Neuron (in vitro differentiated cells): ENCODE data around the gene IGSF22.

ENCODE experiments used
- H2AFZ ChIP-seq: one replicate; pipeline ENCODE4 v1.6.1; 2013; ENCODE audit warnings: low read depth, mild to moderate bottlenecking, inconsistent platforms, low read length, moderate library complexity
- H3K27me3 ChIP-seq: one replicate; pipeline ENCODE4 v1.6.1; 2013; ENCODE audit warnings: low read length; ENCODE audit not compliant: insufficient read depth
- H3K36me3 ChIP-seq: one replicate; pipeline ENCODE4 v1.6.1; 2013; ENCODE audit warnings: low read length; ENCODE audit not compliant: insufficient read depth
- H3K4me1 ChIP-seq: one replicate; pipeline ENCODE4 v1.6.1; 2013; ENCODE audit warnings: low read length; ENCODE audit not compliant: insufficient read depth
- H3K4me3 ChIP-seq: 2 replicates; pipeline ENCODE4 v1.5.1; 2013; ENCODE audit warnings: mild to moderate bottlenecking, low read length, moderate library complexity
- H3K9me3 ChIP-seq: one replicate; pipeline ENCODE4 v1.6.1; 2013; ENCODE audit warnings: low read length

Gene IGSF22

GRCh38 chr11:18726040-18726439 is at the start of gene IGSF22:
IGSF22 (minus strand) TSS chr11:18726188; CDS start chr11:18724236, 1,952 bp downstream.
- Histone ChIP-seq H3K4me1 (peaks cover 8% of the 10 kb centered on the region), H3K36me3 (no peaks in the 10 kb centered on the region), H3K9me3 (no peaks in the 10 kb centered on the region), H2AFZ (no peak within 1 kb of the TSS), H3K4me3 (no peak within 1 kb of the TSS), H3K27me3 (peaks cover 7% of the 10 kb centered on the region)

GRCh38 chr11:18774801-18775200 is 48.8 kb upstream of the IGSF22 start:
- Histone ChIP-seq H3K9me3 (no peaks in the 10 kb centered on the region), H3K36me3 (no peaks in the 10 kb centered on the region), H3K4me1 (no peaks in the 10 kb centered on the region), H3K4me3 (no peak overlapping the region), H3K27me3 (peaks cover 9% of the 10 kb centered on the region), H2AFZ (no peak overlapping the region)

- Histone ChIP-seq H2AFZ (no peak overlapping the region), H3K9me3 (no peaks in the 10 kb centered on the region), H3K4me3 (no peak overlapping the region), H3K4me1 (no peaks in the 10 kb centered on the region), H3K27me3 (peaks cover 9% of the 10 kb centered on the region), H3K36me3 (no peaks in the 10 kb centered on the region)
Measured at GRCh38 chr11:18773681-18774080, 47.7 kb upstream of the IGSF22 start.

- no peaks in the 10 kb centered on the region for H3K4me1 ChIP-seq
- no peak overlapping the region for H3K4me3 ChIP-seq
- H3K27me3 ChIP-seq, result peaks cover 9% of the 10 kb centered on the region
Measured at GRCh38 chr11:18773104-18773503, 47.1 kb upstream of the IGSF22 start.

GRCh38 chr11:18772211-18772610 is 46.2 kb upstream of the IGSF22 start:
- H3K9me3 ChIP-seq, result no peaks in the 10 kb centered on the region
- H2AFZ ChIP-seq, result no peak overlapping the region
- no peaks in the 10 kb centered on the region for H3K4me1 ChIP-seq
- H3K4me3 ChIP-seq, result no peak overlapping the region
- no peaks in the 10 kb centered on the region for H3K36me3 ChIP-seq
- peaks cover 9% of the 10 kb centered on the region for H3K27me3 ChIP-seq

More at GRCh38 chr11:18773104-18773503, 47.1 kb upstream of the IGSF22 start:
- no peaks in the 10 kb centered on the region for H3K36me3 ChIP-seq
- H3K9me3 ChIP-seq, result no peaks in the 10 kb centered on the region
- H2AFZ ChIP-seq, result no peak overlapping the region

- peaks cover 9% of the 10 kb centered on the region for H3K27me3 ChIP-seq
- no peak overlapping the region for H3K4me3 ChIP-seq
- H2AFZ ChIP-seq, result no peak overlapping the region
- H3K9me3 ChIP-seq, result no peaks in the 10 kb centered on the region
- no peaks in the 10 kb centered on the region for H3K36me3 ChIP-seq
- no peaks in the 10 kb centered on the region for H3K4me1 ChIP-seq
Measured at GRCh38 chr11:18771266-18772035, 45.5 kb upstream of the IGSF22 start.

- H3K4me3 ChIP-seq, result no peak overlapping the region
- H3K4me1 ChIP-seq, result no peaks in the 10 kb centered on the region
- H2AFZ ChIP-seq, result no peak overlapping the region
- peaks cover 9% of the 10 kb centered on the region for H3K27me3 ChIP-seq
- H3K9me3 ChIP-seq, result no peaks in the 10 kb centered on the region
- no peaks in the 10 kb centered on the region for H3K36me3 ChIP-seq
Measured at GRCh38 chr11:18770479-18771125, 44.6 kb upstream of the IGSF22 start.

- Histone ChIP-seq H3K9me3 (no peaks in the 10 kb centered on the region), H3K4me3 (no peak overlapping the region), H2AFZ (no peak overlapping the region), H3K27me3 (peaks cover 9% of the 10 kb centered on the region), H3K4me1 (no peaks in the 10 kb centered on the region), H3K36me3 (no peaks in the 10 kb centered on the region)
Measured at GRCh38 chr11:18769802-18770456, 43.9 kb upstream of the IGSF22 start.

- Histone ChIP-seq H3K4me3 (no peak overlapping the region), H2AFZ (no peak overlapping the region), H3K4me1 (no peaks in the 10 kb centered on the region), H3K27me3 (peaks cover 9% of the 10 kb centered on the region), H3K36me3 (no peaks in the 10 kb centered on the region), H3K9me3 (no peaks in the 10 kb centered on the region)
Measured at GRCh38 chr11:18768978-18769377, 43.0 kb upstream of the IGSF22 start.

GRCh38 chr11:18768472-18768901 is 42.5 kb upstream of the IGSF22 start:
- Histone ChIP-seq H3K4me3 (no peak overlapping the region), H3K4me1 (no peaks in the 10 kb centered on the region), H3K27me3 (peaks cover 9% of the 10 kb centered on the region), H2AFZ (no peak overlapping the region), H3K36me3 (no peaks in the 10 kb centered on the region), H3K9me3 (no peaks in the 10 kb centered on the region)

GRCh38 chr11:18766015-18766414 is 40.0 kb upstream of the IGSF22 start:
- Histone ChIP-seq H3K9me3 (no peaks in the 10 kb centered on the region), H2AFZ (no peak overlapping the region), H3K27me3 (no peaks in the 10 kb centered on the region), H3K4me1 (no peaks in the 10 kb centered on the region), H3K36me3 (no peaks in the 10 kb centered on the region), H3K4me3 (no peak overlapping the region)

- H3K4me3 ChIP-seq, result no peak overlapping the region
- H3K27me3 ChIP-seq, result no peaks in the 10 kb centered on the region
- H3K4me1 ChIP-seq, result no peaks in the 10 kb centered on the region
- no peaks in the 10 kb centered on the region for H3K36me3 ChIP-seq
- no peak overlapping the region for H2AFZ ChIP-seq
- H3K9me3 ChIP-seq, result no peaks in the 10 kb centered on the region
Measured at GRCh38 chr11:18765554-18765953, 39.6 kb upstream of the IGSF22 start.

GRCh38 chr11:18761741-18762140 is 35.8 kb upstream of the IGSF22 start:
- Histone ChIP-seq H3K4me3 (no peak overlapping the region), H2AFZ (no peak overlapping the region), H3K27me3 (no peaks in the 10 kb centered on the region), H3K4me1 (no peaks in the 10 kb centered on the region), H3K9me3 (no peaks in the 10 kb centered on the region), H3K36me3 (no peaks in the 10 kb centered on the region)
